B cell (primary cell): ENCODE data around the gene ARHGEF19. TPM values are rescaled to one million over a fixed set of nuclear protein-coding genes. Genes with fewer than 3 reads are reported as not detected.

Source experiments
- ATAC-seq: fragments of 200-7000 bp; cut with Tn5 transposase; one replicate; pipeline ENCODE4 v1.10.0; 2021; ENCODE audit warnings: low read depth, mild to moderate bottlenecking, moderate number of reproducible peaks, moderate library complexity
- CTCF ChIA-PET: fragments of 350-600 bp; sonication (Branson Sonifier 250); formaldehyde crosslinking; loops from one replicate; lab custom pipeline; 2021; ENCODE audit warnings: antibody characterized with exemption, inconsistent platforms; lab: Charles Lee
- POLR2A ChIA-PET: fragments of 350-600 bp; sonication (Branson Sonifier 250); formaldehyde crosslinking; loops from one replicate; lab custom pipeline; 2021; ENCODE audit warnings: antibody characterized with exemption; lab: Charles Lee
- DNase-seq: peaks from one replicate; pipeline ENCODE4 v3.0.0; 2013
- H2AFZ ChIP-seq: 2 replicates; pipeline ENCODE4 v1.6.1; 2012; ENCODE audit warnings: mild to moderate bottlenecking, low read depth, low read length; ENCODE audit not compliant: insufficient read depth, poor library complexity, severe bottlenecking
- H3K27ac ChIP-seq, 2 donors: 1 replicate in 1 of 2; 2 replicates in 1 of 2; pipeline ENCODE4 v1.5.1; 2012 to 2013; ENCODE audit warnings: low read length in 2 of 2, mild to moderate bottlenecking in 2 of 2, moderate library complexity in 1 of 2
- H3K27me3 ChIP-seq, 4 experiments: fragments of 200-600 bp in 1 of 4; sonication (generic) in 1 of 4; replicated peaks in 1 of 4; 1 replicate in 2 of 4; 2 replicates in 2 of 4; pipeline versions ENCODE4 v1.6.1 to v1.7.0; 2013 to 2016; ENCODE audit warnings: low read length in 3 of 4, mild to moderate bottlenecking in 2 of 4, mixed read lengths in 1 of 4, moderate library complexity in 1 of 4; ENCODE audit not compliant: insufficient read depth in 4 of 4, control insufficient read depth in 3 of 4; ENCODE audit errors: control extremely low read depth in 1 of 4
- H3K36me3 ChIP-seq, 2 experiments: replicated peaks in 1 of 2; 1 replicate in 1 of 2; 2 replicates in 1 of 2; pipeline versions ENCODE4 v1.6.1 to v1.7.1; 2013; ENCODE audit warnings: low read length in 1 of 2; ENCODE audit not compliant: insufficient read depth in 2 of 2, control insufficient read depth in 1 of 2; ENCODE audit errors: control extremely low read depth in 1 of 2, extremely low read depth in 1 of 2
- H3K4me1 ChIP-seq, 2 donors: fragments of 200-600 bp in 1 of 2; sonication (generic) in 1 of 2; 1 replicate in 1 of 2; 2 replicates in 1 of 2; pipeline versions ENCODE4 v1.5.1 to v1.6.1; 2013 to 2017; ENCODE audit warnings: low read length in 2 of 2; ENCODE audit not compliant: control insufficient read depth in 2 of 2, insufficient read depth in 2 of 2
- H3K4me2 ChIP-seq: replicated peaks from 2 replicates; pipeline ENCODE3; 2012; ENCODE audit warnings: mild to moderate bottlenecking, low read depth, low read length; ENCODE audit not compliant: poor library complexity, severe bottlenecking
- H3K4me3 ChIP-seq, 5 experiments: fragments of 200-600 bp in 1 of 5; sonication (generic) in 1 of 5; 1 replicate in 3 of 5; 2 replicates in 2 of 5; pipeline versions ENCODE4 v1.5.1 to v1.7.0; 2011 to 2016; ENCODE audit warnings: low read length in 4 of 5, mild to moderate bottlenecking in 4 of 5, low read depth in 2 of 5, control low read depth in 1 of 5, moderate library complexity in 1 of 5; ENCODE audit not compliant: insufficient read depth in 1 of 5; ENCODE audit errors: control extremely low read depth in 1 of 5, extremely low read depth in 1 of 5
- H3K79me2 ChIP-seq: fragments of 200-600 bp; sonication (generic); one replicate; pipeline ENCODE4 v1.6.0; 2016; ENCODE audit warnings: low read length; ENCODE audit not compliant: control insufficient read depth, insufficient read depth
- H3K9ac ChIP-seq: fragments of 200-600 bp; sonication (generic); 2 replicates; pipeline ENCODE4 v1.6.1; 2017; ENCODE audit warnings: mild to moderate bottlenecking, low read length, moderate library complexity
- H3K9me3 ChIP-seq, 3 donors: one replicate each; pipeline versions ENCODE4 v1.6.1 to v1.7.1; 2013; ENCODE audit warnings: low read length in 2 of 3; ENCODE audit not compliant: control insufficient read depth in 2 of 3, insufficient read depth in 1 of 3; ENCODE audit errors: control extremely low read depth in 1 of 3
- H4K20me1 ChIP-seq: 2 replicates; pipeline ENCODE4 v1.6.0; 2012; ENCODE audit warnings: mild to moderate bottlenecking, low read length; ENCODE audit not compliant: insufficient read depth, control insufficient read depth, poor library complexity, severe bottlenecking
- H3K27ac Mint-ChIP-seq: one replicate; pipeline ENCODE4 v1.8.0; 2021; ENCODE audit warnings: mixed read lengths
- H3K27me3 Mint-ChIP-seq: one replicate; pipeline ENCODE4 v1.8.0; 2021; ENCODE audit warnings: mixed read lengths
- H3K4me1 Mint-ChIP-seq: one replicate; pipeline ENCODE4 v1.8.0; 2021; ENCODE audit warnings: mixed read lengths
- H3K4me3 Mint-ChIP-seq: one replicate; pipeline ENCODE4 v1.8.0; 2021; ENCODE audit warnings: mixed read lengths
- H3K9me3 Mint-ChIP-seq: one replicate; pipeline ENCODE4 v1.8.0; 2022; ENCODE audit warnings: mixed read lengths; ENCODE audit not compliant: insufficient read depth
- EZH2 ChIP-seq: IDR thresholded peaks from 2 replicates; pipeline ENCODE4 v1.6.1; 2012; ENCODE audit warnings: borderline replicate concordance, low read depth, mild to moderate bottlenecking, moderate library complexity, low read length; ENCODE audit not compliant: insufficient read depth, poor library complexity, severe bottlenecking
- WGBS: methylation state at CpG from one replicate; pipeline ENCODE4 v1.1.5; 2013; ENCODE audit warnings: missing lambda C conversion rate; ENCODE audit not compliant: insufficient coverage; 5-methylcytosine and 5-hydroxymethylcytosine counted together
- intact Hi-C: fragments of 100-400 bp; cut with micrococcal nuclease; formaldehyde crosslinking; loops from one replicate; pipeline ENCODE4 v1.10.0; 2022
- polyA plus RNA-seq: library from polyadenylated mRNA; depleted of rRNA; stranded (reverse); fragments of >200 nt; gene quantifications from 2 replicates; pipeline ENCODE4 v1.2.3, GENCODE V29; 2012
- total RNA-seq, 2 donors: library from RNA; stranded (reverse); fragments of 120-200 nt in 1 of 2; gene quantifications; 1 replicate in 1 of 2; 2 replicates in 1 of 2; pipeline versions ENCODE4 v1.2.3 to v1.2.4, GENCODE V29; 2013 to 2022
- TF ChIP-seq, protein P1 (sequence below): fragments of 200-600 bp; IDR thresholded peaks from one replicate; pipeline ENCODE4 v1.8.0; 2022; ENCODE audit warnings: antibody characterized with exemption, mild to moderate bottlenecking

The ARHGEF19 gene
- total and polyA plus RNA-seq, 2 donors (not counting 1 experiment from before 2014, with no cell fraction given) = 13.9 to 20.9 TPM

DNA sequence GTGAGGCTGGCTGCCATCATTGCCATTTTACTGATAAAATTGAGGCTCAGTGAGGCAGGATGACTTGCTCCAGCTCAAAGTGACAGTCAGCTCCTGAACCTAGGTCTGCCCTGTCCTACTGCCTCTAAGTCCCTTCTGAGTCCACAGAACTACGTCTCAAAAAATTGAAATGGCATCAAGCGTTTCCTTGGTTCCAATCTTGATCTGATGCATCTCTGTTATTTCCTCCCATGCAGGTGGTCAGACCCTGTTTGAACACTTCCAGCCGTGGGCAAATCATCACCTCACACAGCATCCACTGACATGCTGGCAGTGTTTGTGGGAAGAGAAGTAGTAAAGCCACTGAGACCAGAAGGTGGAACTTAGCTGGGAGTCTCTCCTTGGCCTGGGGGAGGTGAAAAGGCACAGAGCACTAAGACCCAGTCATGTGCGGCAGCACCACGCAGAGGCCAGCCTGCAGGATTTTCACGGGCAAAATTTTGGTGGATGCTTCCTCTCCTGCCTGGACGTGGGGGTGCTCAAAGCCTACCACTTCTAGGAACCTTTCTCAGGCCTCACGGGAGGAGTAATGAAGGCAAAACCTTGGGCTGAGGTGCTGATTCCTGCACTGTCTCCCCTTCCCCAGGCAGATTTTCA, 32.3 kb upstream of the ARHGEF19 start:
- no peaks in the 10 kb centered on the region for H3K27me3 ChIP-seq
- no peak overlapping the region for H2AFZ ChIP-seq
- H3K9me3 ChIP-seq = no peaks in the 10 kb centered on the region
- ChIA-PET POLR2A (no interaction called here), CTCF (interaction anchor here (0.6 to 5.5 kb wide), 18 partner anchors 10 to 174 kb away, joined by 3 to 93 read pairs (median 7); partner anchors contain the start of gene FAM131C)
- H3K9ac ChIP-seq = no peak overlapping the region
- H3K79me2 ChIP-seq = no peaks in the 10 kb centered on the region
- H3K4me1 ChIP-seq = peaks cover 13 to 14% of the 10 kb centered on the region in 2 donors
- H4K20me1 ChIP-seq = no peaks in the 10 kb centered on the region
- no peak overlapping the region for H3K27ac Mint-ChIP-seq
- WGBS = 81% methylated on average over 7 of the region's 8 CpGs
- no peak overlapping the region for H3K4me2 ChIP-seq
- H3K36me3 ChIP-seq = peaks cover 0 to 6% of the 10 kb centered on the region in 2 experiments
- H3K4me3 Mint-ChIP-seq = no peak overlapping the region
- DNase-seq (no peak), ATAC-seq (no peak)
- no peak overlapping the region for H3K4me3 ChIP-seq
- no peak overlapping the region for H3K27ac ChIP-seq
- intact Hi-C loops = loop anchor here (1.0 to 2.0 kb wide), 4 partner anchors 38 to 165 kb away; no protein-coding TSS in a partner anchor
- TF ChIP-seq, protein P1, sequence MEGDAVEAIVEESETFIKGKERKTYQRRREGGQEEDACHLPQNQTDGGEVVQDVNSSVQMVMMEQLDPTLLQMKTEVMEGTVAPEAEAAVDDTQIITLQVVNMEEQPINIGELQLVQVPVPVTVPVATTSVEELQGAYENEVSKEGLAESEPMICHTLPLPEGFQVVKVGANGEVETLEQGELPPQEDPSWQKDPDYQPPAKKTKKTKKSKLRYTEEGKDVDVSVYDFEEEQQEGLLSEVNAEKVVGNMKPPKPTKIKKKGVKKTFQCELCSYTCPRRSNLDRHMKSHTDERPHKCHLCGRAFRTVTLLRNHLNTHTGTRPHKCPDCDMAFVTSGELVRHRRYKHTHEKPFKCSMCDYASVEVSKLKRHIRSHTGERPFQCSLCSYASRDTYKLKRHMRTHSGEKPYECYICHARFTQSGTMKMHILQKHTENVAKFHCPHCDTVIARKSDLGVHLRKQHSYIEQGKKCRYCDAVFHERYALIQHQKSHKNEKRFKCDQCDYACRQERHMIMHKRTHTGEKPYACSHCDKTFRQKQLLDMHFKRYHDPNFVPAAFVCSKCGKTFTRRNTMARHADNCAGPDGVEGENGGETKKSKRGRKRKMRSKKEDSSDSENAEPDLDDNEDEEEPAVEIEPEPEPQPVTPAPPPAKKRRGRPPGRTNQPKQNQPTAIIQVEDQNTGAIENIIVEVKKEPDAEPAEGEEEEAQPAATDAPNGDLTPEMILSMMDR = peak; percentile 20
- no peak for TF ChIP-seq EZH2
- H3K9me3 Mint-ChIP-seq = no peaks in the 10 kb centered on the region
- H3K27me3 Mint-ChIP-seq = no peaks in the 10 kb centered on the region
- peaks cover 18% of the 10 kb centered on the region for H3K4me1 Mint-ChIP-seq

DNA sequence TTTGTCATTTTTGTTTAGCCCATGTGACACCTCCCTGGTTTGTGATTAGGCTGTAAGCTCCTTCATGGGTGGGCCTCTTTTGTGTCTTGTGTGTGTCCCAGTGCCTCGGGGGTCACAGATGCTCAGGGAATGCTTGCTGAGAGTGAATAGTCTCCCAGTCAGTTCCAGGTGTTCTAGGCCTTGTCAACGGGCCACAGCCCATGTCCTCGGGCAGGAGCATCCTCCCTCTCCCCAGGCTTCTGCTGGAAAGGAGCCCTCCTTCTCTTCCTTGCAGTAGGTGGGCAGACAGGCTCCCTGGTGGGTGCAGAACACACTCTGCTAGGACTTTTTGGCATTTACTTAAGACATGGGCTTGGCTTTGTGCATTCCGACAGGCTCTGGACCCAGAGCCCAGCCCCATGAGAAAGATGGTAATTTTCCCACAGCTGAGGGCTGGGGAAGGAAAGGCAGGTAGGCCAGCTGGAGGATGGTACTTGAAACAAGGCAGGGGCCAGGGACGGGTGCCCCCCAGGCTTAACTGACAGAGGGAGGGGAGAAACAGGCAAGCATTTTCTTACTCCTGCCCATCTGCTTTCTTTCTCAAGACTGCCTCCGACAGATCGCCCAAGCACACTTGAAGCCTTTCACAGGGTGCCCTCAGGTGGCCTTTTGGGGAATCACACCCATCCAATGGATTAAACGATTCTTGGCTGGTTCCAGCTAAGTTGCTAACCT, 31.6 kb upstream of the ARHGEF19 start:
- DNase-seq (peak; percentile 79), ATAC-seq (peak; percentile 93)
- no peak overlapping the region for H3K4me2 ChIP-seq
- H3K4me1 Mint-ChIP-seq = peaks cover 12% of the 10 kb centered on the region
- H3K4me3 Mint-ChIP-seq = no peak overlapping the region
- H3K9ac ChIP-seq = no peak overlapping the region
- H3K27ac Mint-ChIP-seq = no peak overlapping the region
- peaks cover 6 to 7% of the 10 kb centered on the region in 2 donors for H3K4me1 ChIP-seq
- H3K9me3 Mint-ChIP-seq = no peaks in the 10 kb centered on the region
- H3K36me3 ChIP-seq = peaks cover 0 to 6% of the 10 kb centered on the region in 2 experiments
- no peak overlapping the region for H3K27ac ChIP-seq
- 43% methylated on average over 8 of the region's 8 CpGs for WGBS
- intact Hi-C loops = loop anchor here (1.0 to 2.0 kb wide), 4 partner anchors 37 to 165 kb away; no protein-coding TSS in a partner anchor
- H3K4me3 ChIP-seq = no peak overlapping the region
- ChIA-PET CTCF (interaction anchor here (0.6 to 5.5 kb wide), 16 partner anchors 10 to 173 kb away, joined by 3 to 93 read pairs (median 7); partner anchors contain the start of gene FAM131C), POLR2A (no interaction called here)
- H2AFZ ChIP-seq = no peak overlapping the region
- TF ChIP-seq, protein P1 = peak; percentile 81
- TF ChIP-seq EZH2 = no peak
- no peaks in the 10 kb centered on the region for H4K20me1 ChIP-seq
- no peaks in the 10 kb centered on the region for H3K79me2 ChIP-seq
- H3K27me3 ChIP-seq = no peaks in the 10 kb centered on the region
- no peaks in the 10 kb centered on the region for H3K27me3 Mint-ChIP-seq
- no peaks in the 10 kb centered on the region for H3K9me3 ChIP-seq
